Adrenal gland (tissue), 5 donors: ENCODE results near the gene ARG2.

ENCODE experiments used
- CTCF ChIP-seq, 6 experiments: fragments of 450-650 bp in 4 of 6; fragments of 200-600 bp in 2 of 6; sonication (generic) in 1 of 6; IDR thresholded peaks; 1 replicate in 5 of 6; 2 replicates in 1 of 6; pipeline versions ENCODE4 v1.5.1 to v1.8.0; 2016 to 2021; ENCODE audit warnings: antibody characterized with exemption in 6 of 6, mild to moderate bottlenecking in 2 of 6, moderate library complexity in 1 of 6
- POLR2A ChIP-seq, 2 donors: fragments of 450-650 bp; IDR thresholded peaks; one replicate each; pipeline ENCODE4 v1.6.1; 2017; ENCODE audit warnings: antibody characterized with exemption in 2 of 2, mild to moderate bottlenecking in 2 of 2, moderate library complexity in 1 of 2
- donor health status: DM: no; HTN: no; CAD: no.

GRCh38 chr14:67630186-67630585 is 10.5 kb downstream of the ARG2 start:
- TF ChIP-seq CTCF (IDR thresholded peaks at IDR 0.05) (no peak), POLR2A (IDR thresholded peaks at IDR 0.05) (no peak)
